Right lobe of liver (tissue), 6 donors: Measurements from ENCODE around the gene PGS1. TPM values are rescaled to one million over a fixed set of nuclear protein-coding genes. Genes with fewer than 3 reads are reported as not detected.

Source experiments
- ATAC-seq, 4 donors: fragments of 200-7000 bp; cut with Tn5 transposase; one replicate each; pipeline ENCODE4 v1.9.1; 2020; ENCODE audit warnings: mild to moderate bottlenecking in 4 of 4, moderate library complexity in 4 of 4
- DNase-seq, 3 donors: peaks; one replicate each; pipeline ENCODE4 v3.0.0-alpha.2; 2020
- H3K27ac ChIP-seq, 3 donors: fragments of 200-600 bp; one replicate each; pipeline ENCODE4 v1.8.0; 2022
- H3K27me3 ChIP-seq, 2 donors: fragments of 200-600 bp; one replicate each; pipeline ENCODE4 v1.8.0; 2022
- H3K36me3 ChIP-seq, 4 donors: fragments of 200-600 bp; sonication (generic) in 1 of 4; one replicate each; pipeline versions ENCODE4 v1.5.1 to v1.8.0; 2017 to 2022; ENCODE audit warnings: control low read depth in 1 of 4
- H3K4me1 ChIP-seq, 4 donors: fragments of 200-600 bp; sonication (generic) in 1 of 4; one replicate each; pipeline versions ENCODE4 v1.5.1 to v1.8.0; 2017 to 2022; ENCODE audit warnings: control low read depth in 1 of 4
- H3K4me3 ChIP-seq, 3 donors: fragments of 200-600 bp; one replicate each; pipeline ENCODE4 v1.8.0; 2022
- H3K9me3 ChIP-seq, 4 donors: fragments of 200-600 bp; sonication (generic) in 1 of 4; one replicate each; pipeline versions ENCODE4 v1.5.1 to v1.8.0; 2017 to 2022; ENCODE audit warnings: control low read depth in 1 of 4
- CTCF ChIP-seq, 4 donors: fragments of 200-600 bp in 3 of 4; fragments of 450-650 bp in 1 of 4; IDR thresholded peaks; one replicate each; pipeline versions ENCODE4 v1.5.1 to v1.8.0; 2016 to 2022; ENCODE audit warnings: antibody characterized with exemption in 4 of 4, mild to moderate bottlenecking in 2 of 4
- POLR2A ChIP-seq: fragments of 450-650 bp; IDR thresholded peaks from one replicate; pipeline ENCODE4 v1.6.1; 2017; ENCODE audit warnings: antibody characterized with exemption, mild to moderate bottlenecking
- WGBS: methylation state at CpG from one replicate; pipeline ENCODE4 v1.1.6; 2018; ENCODE audit warnings: low coverage, low lambda C conversion rate; ENCODE audit not compliant: insufficient coverage; ENCODE audit errors: missing lambda C conversion rate; 5-methylcytosine and 5-hydroxymethylcytosine counted together
- intact Hi-C, 2 donors: fragments of 100-400 bp; cut with DNase I; formaldehyde crosslinking; loops; one replicate each; pipeline versions ENCODE4 v1.11.2 to v1.14.1; 2022
- total RNA-seq, 6 experiments: library from RNA; depleted of rRNA in 2 of 6; stranded (reverse); fragments of >200 nt in 2 of 6; fragmentation: NEBNext Ultra II Directional in 3 of 6; extraction: Animal tissue kit (Norgen Biotek cat#: 25700) in 3 of 6; gene quantifications; one replicate each; pipeline versions ENCODE4 v1.1.0 to v1.2.4, GENCODE V29; 2016 to 2023
- donor health status: DM: no; HTN: yes; CAD: no.
- donor health status: DM: no; HTN: no; CAD: no.
- donor health status: DM: no; HTN: no; CAD: no.
- donor health status: DM: no; HTN: yes; CAD: no.
- donor health status: DM: no; HTN: yes; CAD: no.

PGS1 gene
- total RNA-seq, 6 experiments from 2014 or later: 8.8 to 17.5 (median 13.4) TPM

GRCh38 chr17:78392295-78392694 is 13.8 kb downstream of the PGS1 start:
- no peak overlapping the region for H3K4me3 ChIP-seq
- DNase-seq (no peak), ATAC-seq (no peak)
- intact Hi-C loops: no loop called here
- peaks cover 0 to 8% (median 0%) of the 10 kb centered on the region in 4 donors for H3K36me3 ChIP-seq
- H3K27me3 ChIP-seq: no peaks in the 10 kb centered on the region
- no peak overlapping the region for H3K27ac ChIP-seq
- TF ChIP-seq CTCF (IDR thresholded peaks at IDR 0.05): no peak
- no peak for TF ChIP-seq POLR2A
- whole genome bisulfite sequencing: 92% methylated on average over 6 of the region's 6 CpGs
- H3K4me1 ChIP-seq: peaks cover 0 to 19% (median 9%) of the 10 kb centered on the region in 4 donors
- H3K9me3 ChIP-seq: no peaks in the 10 kb centered on the region

- DNase-seq (no peak), ATAC-seq (no peak)
- intact Hi-C loops: no loop called here
- TF ChIP-seq POLR2A (no peak), CTCF (IDR thresholded peaks at IDR 0.05) (no peak)
- H3K27me3 ChIP-seq: no peaks in the 10 kb centered on the region
- H3K36me3 ChIP-seq: peaks cover 0 to 14% (median under 1%) of the 10 kb centered on the region in 4 donors
- 60% methylated on average over 1 of the region's 4 CpGs for WGBS
- H3K9me3 ChIP-seq: no peaks in the 10 kb centered on the region
- H3K4me1 ChIP-seq: peaks cover 0 to 23% (median 14%) of the 10 kb centered on the region in 4 donors
- no peak overlapping the region for H3K4me3 ChIP-seq
- H3K27ac ChIP-seq: no peak overlapping the region
Observed at GRCh38 chr17:78393575-78393974, 15.1 kb downstream of the PGS1 start.

GRCh38 chr17:78394209-78394608 is 15.8 kb downstream of the PGS1 start:
- Histone ChIP-seq H3K4me3 (no peak overlapping the region), H3K4me1 (peaks cover 0 to 23% (median 14%) of the 10 kb centered on the region in 4 donors), H3K27ac (no peak overlapping the region), H3K9me3 (no peaks in the 10 kb centered on the region), H3K36me3 (peaks cover 0 to 20% (median 5%) of the 10 kb centered on the region in 4 donors), H3K27me3 (no peaks in the 10 kb centered on the region)
- DNase-seq (no peak), ATAC-seq (no peak)
- 68% methylated on average over 5 of the region's 7 CpGs for WGBS
- no peak for TF ChIP-seq CTCF (IDR thresholded peaks at IDR 0.05)
- intact Hi-C loops: no loop called here

- H3K27ac ChIP-seq: peak overlapping the region in 1 of 3 donors; percentile 39
- H3K27me3 ChIP-seq: no peaks in the 10 kb centered on the region
- H3K4me3 ChIP-seq: no peak overlapping the region
- intact Hi-C loops: no loop called here
- H3K36me3 ChIP-seq: peaks cover 0 to 29% (median 10%) of the 10 kb centered on the region in 4 donors
- TF ChIP-seq POLR2A (no peak), CTCF (IDR thresholded peaks at IDR 0.05) (no peak)
- 83% methylated on average over 2 of the region's 2 CpGs for WGBS
- H3K9me3 ChIP-seq: no peaks in the 10 kb centered on the region
- peaks cover 0 to 23% (median 14%) of the 10 kb centered on the region in 4 donors for H3K4me1 ChIP-seq
- DNase-seq (no peak), ATAC-seq (no peak)
Observed at GRCh38 chr17:78395155-78395554, 16.7 kb downstream of the PGS1 start.
